ENCODE measurements around the gene PKP2.

PKP2 gene

DNA sequence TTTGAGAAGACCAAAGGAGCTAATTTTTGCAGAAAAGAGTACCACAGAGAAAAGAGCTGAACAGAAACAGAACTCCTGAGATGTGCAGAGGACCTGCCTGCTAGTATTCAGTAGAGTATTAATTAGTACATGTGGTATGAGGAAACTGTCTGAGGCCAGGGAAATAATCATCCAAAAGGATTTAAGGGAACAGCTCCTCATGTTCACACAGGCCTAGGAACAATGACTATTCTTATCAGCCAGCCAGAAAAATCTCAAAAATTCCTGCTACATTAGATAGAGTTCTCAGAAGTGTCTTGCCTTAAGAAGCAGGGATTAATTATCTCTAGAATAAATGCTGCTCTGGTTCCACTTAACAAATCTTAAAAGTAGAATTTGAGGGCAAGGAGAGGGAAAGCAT is 36.4 kb downstream of the PKP2 start:
- DNase-seq = no peak

DNA sequence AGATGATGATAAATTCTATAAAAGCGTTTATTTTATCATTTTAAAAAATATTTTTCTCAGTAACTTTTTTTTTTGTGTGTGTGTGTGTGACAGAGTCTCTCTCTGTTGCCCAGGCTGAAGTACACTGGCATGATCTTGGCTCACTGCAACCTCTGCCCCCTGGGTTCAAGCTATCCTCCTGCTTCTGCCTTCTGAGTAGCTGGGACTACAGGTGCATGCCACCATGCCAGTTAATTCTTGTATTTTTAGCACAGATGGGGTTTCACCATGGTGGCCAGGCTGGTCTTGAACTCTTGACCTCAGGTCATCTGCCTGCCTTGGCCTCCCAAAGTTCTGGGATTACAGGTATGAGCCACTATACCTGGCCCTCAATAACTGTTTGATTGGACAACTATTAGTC is 37.2 kb downstream of the PKP2 start:
- no peak for DNase-seq

DNA sequence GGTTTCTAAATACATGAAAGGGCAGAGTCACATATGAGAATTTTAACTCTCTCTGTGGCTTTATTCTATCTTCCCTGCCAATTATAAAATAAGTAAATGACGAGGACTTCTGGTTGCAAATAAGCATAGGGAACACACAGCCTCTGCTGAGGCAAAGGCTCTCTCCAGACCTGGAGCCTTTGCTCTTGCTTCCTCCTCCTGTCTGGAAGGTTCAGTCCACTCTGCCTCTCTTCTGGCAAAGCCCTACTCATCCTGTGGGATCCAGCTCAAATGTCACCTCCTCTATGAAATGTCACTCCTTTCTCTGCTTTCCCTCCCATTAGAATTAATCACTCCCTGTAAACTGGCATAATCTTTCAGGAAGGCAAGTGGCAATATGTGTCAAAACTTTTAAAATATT is 41.9 kb downstream of the PKP2 start:
- DNase-seq = no peak

DNA sequence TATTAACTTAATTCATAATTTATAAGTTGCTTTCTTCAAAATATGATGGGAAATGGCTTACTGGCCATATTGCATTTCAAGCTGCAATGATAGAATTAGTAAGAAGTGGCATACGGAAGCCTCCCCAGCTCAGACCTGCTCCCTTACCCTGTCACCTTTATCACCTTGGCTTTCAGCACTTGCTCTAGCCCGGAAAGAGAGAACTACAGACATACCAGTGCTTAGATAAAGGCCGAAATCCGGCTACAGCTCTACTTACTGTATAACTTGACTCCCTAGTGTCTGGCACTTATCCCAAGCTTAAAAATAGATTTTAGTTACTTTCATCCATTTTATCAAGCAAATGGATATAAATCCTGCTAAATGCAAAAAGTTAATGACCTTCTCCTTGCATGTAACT is 42.5 kb downstream of the PKP2 start:
- DNase-seq = no peak

DNA sequence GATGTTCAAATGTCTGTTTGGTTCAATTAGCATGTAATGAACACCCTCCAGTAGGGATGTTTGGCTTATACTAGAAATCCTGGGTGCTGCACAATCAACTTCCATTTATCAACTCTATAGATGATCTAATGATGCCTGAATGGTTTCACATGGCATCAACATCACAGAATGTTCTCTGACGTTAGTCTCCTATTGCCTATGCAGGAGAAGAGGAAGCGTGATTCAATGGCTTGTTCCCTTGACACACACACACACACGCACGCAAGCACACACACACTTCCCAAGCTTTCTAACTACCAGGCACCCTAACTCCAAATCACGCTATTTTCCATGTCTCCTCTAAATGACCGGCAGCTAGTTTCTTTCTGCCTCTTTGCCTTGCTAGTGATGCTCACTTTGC is 49.3 kb downstream of the PKP2 start:
- no peak for DNase-seq

DNA sequence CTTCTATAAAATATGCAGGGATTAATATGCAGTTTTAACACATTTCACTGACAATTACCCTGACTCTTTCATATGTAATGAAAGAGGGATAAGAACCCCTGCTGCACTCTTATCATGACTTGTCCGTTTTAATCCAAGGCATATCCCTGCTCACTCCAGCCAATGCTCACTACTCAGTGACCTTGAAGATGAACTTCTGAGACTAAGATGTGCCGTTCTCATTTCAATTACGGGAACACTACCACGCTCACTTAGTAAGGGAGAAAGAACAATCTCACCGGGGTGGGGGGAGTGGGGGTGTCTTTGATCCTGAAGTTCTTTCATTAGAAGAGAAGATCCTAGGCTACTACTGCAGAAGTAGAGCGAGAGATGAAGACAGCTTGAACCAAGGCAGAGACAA is 50.5 kb downstream of the PKP2 start:
- DNase-seq = no peak

DNA sequence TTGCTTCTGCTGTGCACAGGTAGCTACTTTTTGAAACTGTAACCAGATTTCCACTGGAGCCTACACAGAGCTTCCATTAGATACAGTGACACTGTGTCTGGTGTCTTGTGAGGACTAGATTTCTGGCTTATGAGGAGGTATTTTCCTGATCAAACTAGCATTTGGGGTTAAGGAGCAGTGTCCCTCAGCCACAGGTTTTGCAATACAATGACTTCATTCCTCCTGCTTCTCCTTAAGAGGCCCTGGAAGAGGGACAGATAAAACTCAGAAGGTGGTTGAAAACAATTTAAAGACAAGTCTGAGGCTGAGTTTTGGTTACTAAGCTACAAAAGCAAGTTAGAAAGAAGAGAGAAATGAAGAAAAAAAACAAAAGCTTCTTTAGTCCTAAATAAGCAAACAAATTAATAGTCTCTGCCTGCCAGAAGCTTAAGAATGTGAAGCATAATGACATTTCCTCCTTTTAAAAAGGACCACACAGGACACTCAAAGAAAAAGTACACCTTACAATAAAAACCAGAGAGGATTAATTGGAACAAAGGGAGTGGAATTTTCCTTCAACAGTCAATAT is 53.0 kb downstream of the PKP2 start:
- no peak for DNase-seq

DNA sequence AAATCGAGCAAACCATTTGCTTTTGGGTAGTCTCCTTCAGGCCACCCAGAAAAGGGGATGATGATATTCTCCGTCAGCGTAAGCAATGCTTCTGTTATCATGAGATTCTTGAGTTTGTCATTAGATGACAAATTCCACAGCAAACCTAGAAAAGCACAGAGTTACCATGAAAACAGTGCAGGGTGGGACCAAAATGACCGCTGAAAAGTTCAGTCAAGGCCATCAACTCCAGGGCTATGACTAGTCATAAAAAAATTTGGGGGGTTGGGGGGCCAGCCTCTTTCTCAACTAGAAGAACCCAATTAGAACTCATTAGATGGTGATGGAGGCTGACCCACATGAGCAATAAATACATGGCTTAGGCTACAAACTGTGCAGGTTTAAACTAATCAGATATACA is 55.5 kb downstream of the PKP2 start:
- DNase-seq = no peak

DNA sequence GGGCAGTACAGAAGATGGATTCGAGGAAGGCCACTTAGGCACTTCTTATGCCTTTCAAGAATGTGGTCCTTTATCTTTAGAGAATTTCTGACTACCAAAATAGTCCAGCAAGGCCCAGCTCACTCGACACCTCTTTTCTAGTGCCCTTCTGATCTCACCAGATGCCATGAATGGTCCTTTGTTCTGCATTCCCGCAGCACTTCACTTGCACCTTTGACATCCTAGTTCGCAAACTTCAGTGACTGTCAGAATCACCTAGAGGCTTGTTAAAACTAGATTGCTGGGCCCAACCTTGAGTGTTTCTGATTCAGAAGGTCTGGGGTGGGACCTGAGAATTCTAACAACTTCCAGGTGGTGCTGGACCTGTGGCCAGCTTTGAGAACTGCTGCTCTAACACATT is 56.7 kb downstream of the PKP2 start:
- no peak for DNase-seq

DNA sequence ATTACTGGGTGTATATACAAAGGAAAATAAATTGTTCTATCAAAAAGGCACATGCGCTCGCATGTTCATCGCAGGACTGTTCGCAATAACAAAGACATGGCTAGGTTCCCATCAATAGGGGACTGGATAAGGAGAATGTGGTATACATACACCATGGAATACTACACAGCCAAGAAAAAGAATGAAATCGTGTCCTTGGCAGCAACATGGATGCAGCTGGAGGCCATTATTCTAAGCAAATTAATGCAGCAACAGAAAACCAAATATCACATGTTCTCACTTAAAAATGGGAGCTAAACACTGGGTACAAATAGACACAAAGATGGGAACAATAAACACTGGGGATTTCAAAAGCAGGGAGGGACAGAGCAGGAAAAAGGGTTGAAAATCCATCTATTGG is 58.6 kb downstream of the PKP2 start:
- no peak for DNase-seq

DNA sequence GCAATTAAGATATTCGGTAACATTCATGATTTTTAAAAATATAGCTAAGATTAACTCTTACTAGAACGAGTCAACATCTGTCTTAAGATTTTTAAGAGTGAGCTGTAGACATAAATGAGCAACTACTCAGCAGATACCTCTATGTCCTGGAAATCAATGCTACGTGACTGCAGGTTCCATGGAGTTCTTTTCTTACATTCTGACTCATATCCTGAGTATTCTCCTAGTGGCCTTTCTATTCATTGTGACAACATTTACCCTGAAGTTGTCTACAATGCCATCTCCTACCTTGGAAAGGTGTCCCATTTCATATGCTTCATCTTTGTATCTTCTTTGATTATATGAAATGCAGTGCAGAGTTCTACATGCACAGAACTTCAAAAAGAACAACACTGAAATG is 59.9 kb downstream of the PKP2 start:
- no peak for DNase-seq

DNA sequence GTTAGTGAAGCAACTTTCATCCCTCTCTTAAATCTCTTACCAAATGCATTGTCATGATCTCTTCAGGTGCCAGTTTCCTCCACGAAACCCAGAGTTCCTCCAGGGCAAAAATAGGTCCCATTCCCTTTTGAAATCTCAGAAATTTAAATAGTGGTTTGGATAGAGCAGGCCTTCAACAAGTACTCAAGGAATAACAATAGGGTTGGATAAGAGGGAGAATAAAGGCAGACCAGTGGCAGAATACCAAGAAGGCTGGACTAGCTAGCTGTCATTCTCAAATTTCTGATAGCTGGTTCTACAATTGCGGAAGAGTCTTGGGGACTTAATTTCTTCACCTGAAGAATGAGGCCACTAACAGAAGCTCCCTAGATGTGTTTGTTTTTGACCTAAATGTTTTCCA is 62.5 kb downstream of the PKP2 start:
- DNase-seq = no peak

DNA sequence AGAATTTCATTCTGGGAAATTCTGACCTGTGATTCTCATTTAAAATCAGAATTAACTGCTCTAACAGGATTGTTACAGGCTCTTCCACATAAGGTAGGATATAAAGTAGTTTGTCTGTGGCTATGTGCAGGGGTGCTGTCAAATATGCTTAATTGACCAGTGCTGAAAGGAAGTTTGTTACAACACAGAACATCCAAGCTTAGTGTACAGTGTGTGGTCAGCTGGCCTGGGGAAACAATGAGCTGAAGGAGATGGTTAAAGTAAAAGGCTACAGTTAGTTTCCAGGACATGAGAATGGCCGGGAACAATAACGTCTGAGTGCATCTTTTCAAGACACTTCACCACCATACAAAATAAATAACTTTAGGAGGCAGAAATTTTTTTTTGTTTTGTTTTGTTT is 68.0 kb downstream of the PKP2 start:
- no peak for DNase-seq

DNA sequence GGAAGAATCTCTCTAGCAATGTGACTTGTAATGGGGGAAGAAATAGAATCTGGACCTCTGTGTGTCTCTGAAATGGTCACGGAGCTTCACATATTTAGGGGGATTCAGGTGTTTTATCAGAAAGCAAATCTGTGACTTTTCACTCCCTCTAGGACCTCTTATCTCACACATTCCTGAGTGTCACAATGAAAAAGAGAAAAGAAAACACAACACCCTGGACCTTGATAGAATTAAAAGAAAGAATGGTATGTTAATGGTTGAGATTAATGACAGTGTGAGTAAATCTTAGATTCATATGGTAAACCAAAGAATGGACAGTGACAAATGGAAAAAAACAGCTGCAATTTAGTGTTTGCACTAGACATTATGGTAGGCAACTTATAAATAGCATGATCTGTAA is 68.5 kb downstream of the PKP2 start:
- no peak for DNase-seq

DNA sequence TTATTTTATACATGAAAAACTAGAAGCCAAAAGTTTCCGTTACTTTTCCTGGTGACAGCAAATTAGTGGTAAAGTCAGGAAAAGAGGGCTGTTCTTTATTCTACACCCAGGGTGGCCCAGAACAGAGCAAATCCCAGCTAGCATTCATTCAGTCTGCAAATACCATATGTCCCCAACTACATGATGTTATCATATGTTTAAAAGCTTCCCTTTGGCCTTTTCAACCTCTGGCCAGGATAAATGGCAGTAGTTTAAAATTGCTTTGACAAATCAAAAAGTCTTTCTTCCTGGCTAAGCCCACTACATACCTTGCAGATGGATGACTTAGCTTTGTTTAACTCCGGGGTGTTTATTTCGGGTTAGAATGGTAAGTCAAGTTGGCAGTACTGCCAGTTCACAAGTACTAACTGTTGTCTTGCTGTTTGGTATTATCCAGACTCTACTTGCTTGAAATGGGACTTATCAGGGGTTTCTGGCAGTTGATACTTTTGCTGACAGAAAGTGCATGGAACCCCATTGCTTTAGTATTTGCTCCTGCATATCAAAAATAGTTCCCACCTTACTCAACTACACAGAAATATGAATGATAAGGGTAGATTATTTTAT is 69.7 kb downstream of the PKP2 start:
- no peak for DNase-seq

DNA sequence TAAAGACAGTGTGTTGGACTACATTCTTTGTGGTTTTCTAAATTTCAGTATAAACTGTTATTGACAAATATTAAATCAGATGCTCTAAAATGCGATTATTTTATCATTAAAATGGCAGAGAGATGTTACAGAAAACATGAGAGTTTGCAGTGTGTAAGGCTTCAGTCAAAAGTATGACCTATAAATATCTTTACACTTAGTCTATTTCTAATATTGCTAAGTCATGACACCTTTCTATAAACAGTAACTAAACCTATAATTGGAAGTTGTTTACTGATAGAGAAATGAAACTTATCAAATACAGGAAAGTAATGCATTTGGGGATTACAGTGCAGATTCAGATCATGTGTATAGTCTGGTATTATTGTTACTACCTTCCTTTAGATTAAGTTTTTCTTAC is 72.0 kb downstream of the PKP2 start:
- no peak for DNase-seq

DNA sequence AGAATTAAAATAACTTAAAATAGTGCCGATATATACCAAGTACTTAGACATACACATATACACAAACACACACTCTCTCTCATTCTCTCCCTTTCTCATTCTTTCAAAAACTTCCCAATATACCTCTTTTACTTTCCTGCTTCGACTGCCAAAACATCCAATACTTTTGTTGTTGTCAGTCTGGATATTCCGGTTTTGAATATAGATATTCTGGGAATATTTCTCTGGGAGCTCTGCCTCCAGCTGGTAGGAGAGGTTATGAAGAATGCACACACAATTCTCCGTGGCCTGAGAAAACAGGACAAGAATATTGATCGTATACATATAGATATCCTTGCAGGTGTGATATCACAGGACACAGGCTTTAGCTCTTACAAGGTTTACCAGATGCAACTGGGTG is 74.2 kb downstream of the PKP2 start:
- no peak for DNase-seq

DNA sequence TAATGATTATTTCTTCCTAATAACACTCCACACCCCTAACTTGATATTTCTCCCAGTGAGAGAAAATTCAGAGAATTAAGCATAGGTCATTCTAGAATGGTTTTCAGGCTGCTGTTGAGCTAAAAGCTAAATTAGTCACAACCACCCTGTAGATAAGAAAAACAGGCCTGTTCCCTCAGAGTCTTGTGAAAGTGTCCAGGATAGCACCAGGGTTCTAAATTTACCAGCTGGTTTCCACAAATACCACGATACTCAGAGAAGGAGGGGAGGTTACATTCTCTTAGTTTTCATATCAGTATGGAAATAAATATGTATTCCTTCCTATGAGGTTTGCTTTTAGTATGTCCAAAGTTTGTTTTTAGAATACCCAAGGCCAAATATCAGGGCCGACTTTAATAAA is 74.9 kb downstream of the PKP2 start:
- DNase-seq = no peak

DNA sequence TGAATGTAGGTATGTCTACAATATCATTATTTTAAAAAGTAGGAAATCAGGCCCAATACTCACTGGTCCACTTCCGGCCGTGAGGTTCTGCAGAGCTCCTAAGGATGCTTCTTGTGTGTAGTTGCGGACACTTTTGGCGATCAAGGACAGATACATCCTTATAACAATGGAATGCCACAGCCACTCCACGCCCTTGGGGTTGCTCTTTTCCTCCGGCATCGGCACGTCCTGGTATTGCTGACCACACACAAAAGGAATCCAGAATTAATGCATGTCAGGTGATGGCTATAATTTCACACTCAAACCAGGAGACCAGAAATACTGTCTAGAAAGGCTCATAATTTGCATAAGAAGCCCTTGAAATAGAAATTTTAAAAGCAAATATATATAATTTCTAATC is 75.3 kb downstream of the PKP2 start:
- no peak for DNase-seq

DNA sequence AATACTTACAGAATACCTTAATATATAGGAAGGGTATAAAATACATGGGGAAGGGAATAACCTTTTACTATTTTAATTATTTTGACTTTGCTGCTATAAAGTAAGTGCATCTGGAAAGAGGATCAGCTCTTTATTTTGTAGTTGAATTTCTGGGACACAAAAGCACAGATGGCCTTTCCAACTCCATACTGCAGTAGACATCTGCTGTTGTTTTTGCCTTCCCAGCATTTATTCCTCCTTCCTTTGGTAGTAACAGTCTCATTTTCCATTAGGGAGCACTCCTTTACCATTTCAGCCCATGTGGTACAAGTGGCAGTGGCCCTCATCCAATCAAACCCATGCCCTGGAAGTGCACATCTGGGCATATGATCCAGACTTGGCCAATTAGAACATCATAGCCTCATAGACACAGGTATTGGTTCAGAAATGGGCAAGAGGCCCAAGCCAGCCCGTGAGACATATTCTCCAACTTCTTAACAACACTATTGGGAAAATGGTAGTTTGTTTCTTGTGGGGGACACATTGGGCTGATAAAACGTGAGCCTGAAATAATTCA is 76.1 kb downstream of the PKP2 start:
- peak; percentile 99 for DNase-seq

DNA sequence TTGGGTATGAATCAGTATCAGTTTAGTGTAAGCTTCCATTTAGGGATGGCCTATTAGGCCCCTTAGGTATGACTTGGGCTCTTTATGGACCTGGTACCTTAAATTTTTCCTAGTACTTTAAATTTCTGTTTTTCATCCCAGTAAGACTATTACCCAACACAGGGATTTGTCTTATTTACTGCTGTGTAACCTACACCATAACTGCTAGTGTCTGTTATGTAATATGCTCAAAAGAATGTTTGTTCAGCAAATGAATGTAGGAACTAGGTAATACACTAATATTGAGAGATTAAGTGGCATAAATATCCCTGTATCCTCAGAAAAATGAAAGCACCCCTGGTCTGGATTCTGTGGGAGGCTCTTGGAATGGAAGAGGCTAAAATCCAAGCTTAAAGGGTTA is 77.2 kb downstream of the PKP2 start:
- DNase-seq = no peak

DNA sequence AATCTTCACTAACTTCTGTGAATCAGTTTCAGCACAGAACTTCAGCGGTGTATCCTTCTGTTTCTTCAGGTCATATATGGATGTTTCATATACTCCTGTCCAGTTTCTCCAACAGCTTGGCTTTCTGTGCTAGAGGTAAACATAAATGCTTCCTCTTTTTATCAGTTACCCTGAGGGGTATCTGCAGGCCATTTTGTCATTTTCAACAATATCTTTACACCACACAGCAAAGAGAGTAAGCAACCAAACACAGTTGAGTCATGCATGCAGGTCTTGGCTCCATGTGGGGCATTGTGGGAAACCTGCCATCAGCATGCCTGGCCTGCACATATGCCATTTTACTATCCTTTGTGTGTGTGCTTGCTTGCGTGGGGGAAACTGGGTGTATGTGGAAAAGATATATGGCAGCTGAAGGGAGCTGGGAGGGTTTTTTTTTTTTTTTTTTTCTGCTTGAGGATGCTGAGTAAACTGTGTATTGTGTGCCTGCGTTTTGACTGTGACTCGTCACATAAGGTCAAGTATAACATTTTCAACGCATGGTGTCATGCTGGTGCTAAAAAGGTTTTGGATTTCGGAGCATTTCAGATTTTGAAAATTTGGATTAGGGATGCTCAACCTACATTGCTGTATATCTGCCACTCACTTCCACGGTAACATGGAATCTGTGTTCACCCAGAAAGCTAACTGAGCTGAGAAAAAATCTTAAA is 84.7 kb downstream of the PKP2 start:
- no peak for DNase-seq

DNA sequence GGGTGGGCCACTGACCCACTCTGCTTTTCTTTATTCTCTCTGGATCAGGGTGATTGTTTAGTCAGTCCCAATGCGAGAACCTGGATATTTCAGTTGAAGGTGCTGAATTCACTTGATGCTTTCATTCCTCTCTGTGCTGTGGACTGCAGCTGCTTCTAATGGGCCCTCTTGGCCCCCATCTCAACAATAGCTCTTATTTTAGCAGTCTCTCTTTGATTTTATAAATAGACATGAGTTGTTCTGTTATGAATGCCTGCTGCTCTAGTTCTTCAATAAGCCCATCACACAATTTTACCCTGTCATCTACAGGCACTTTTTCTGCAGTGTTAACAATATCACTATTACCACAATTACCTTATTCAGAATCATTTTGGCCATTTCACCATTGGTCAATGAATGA is 86.7 kb downstream of the PKP2 start:
- no peak for DNase-seq

DNA sequence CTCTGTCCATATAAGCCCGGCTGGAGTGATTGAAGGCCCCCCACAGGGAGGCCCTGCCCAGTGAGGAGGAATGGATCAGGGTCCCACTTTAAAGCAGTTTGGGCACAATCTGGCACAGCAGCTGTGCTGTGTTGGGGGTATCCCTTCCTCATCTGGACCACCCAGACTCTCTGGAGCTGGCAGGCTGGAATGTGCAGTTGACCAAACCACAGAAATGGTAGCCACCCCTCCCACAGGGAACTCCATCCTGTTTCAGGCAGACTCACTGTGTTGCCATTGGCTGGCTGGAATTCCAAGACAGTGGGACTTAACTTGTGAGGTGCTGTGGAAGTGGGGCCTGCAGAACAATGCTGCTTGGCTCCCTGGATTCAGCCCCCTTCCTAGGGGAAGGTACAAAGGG is 87.4 kb downstream of the PKP2 start:
- DNase-seq = no peak

DNA sequence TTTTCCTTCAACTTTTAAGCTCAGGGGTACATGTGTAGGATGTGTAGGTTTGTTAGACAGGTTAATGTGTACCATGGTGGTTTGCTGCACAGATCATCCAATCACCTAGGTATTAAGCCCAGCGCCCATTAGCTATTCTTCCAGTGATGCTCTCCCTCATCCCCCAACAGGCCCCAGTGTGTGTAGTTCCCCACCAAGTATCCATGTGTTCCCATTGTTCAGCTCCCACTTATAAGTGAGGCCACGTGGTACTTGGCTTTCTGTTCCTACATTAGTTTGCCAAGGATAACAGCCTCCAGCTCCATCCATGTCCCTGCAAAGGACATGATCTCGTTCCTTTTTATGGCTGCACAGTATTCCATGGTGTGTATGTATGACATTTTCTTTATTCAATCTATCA is 92.3 kb downstream of the PKP2 start:
- DNase-seq = no peak
